GM23338 (cell line): ENCODE data around the gene SPHK1.

ENCODE experiments used
- CREB1 ChIP-seq: fragments of 250-450 bp; sonication (Bioruptor Pico); IDR thresholded peaks from 2 replicates; pipeline ENCODE4 v1.5.0; 2020; ENCODE audit warnings: low read depth, mild to moderate bottlenecking, moderate library complexity
- EZH2 ChIP-seq: fragments of 200-600 bp; sonication (generic); IDR thresholded peaks from one replicate; pipeline ENCODE4 v1.8.0; 2017; ENCODE audit warnings: antibody characterized with exemption, mild to moderate bottlenecking, low read depth; ENCODE audit not compliant: unreplicated experiment
- EZH2phosphoT487 ChIP-seq: fragments of 200-600 bp; sonication (generic); IDR thresholded peaks from one replicate; pipeline ENCODE4 v1.8.1; 2018; ENCODE audit warnings: antibody characterized with exemption; ENCODE audit not compliant: unreplicated experiment
- JUNB ChIP-seq: IDR thresholded peaks from one replicate; pipeline ENCODE4 v1.6.1; 2016; ENCODE audit warnings: antibody characterized with exemption; ENCODE audit not compliant: unreplicated experiment
- NANOG ChIP-seq: IDR thresholded peaks from 2 replicates; pipeline ENCODE4 v1.6.1; 2016; ENCODE audit warnings: antibody characterized with exemption, borderline replicate concordance
- POLR2AphosphoS5 ChIP-seq: IDR thresholded peaks from 2 replicates; pipeline ENCODE4 v1.6.1; 2016; ENCODE audit warnings: antibody characterized with exemption, low read depth
- STAT1 ChIP-seq: IDR thresholded peaks from one replicate; pipeline ENCODE4 v1.6.1; 2016; ENCODE audit warnings: antibody characterized with exemption; ENCODE audit not compliant: unreplicated experiment
- ZNF114 ChIP-seq: fragments of 250-450 bp; sonication (Bioruptor Pico); IDR thresholded peaks from 2 replicates; pipeline ENCODE4 v1.5.0; 2020; ENCODE audit warnings: mild to moderate bottlenecking, moderate library complexity
- ZNF331 ChIP-seq: fragments of 250-450 bp; sonication (Bioruptor Pico); IDR thresholded peaks from 2 replicates; pipeline ENCODE4 v1.5.0; 2020; ENCODE audit warnings: low read depth, mild to moderate bottlenecking, moderate library complexity
- TF ChIP-seq, protein P1 (sequence below), 2 experiments: fragments of 200-600 bp in 1 of 2; sonication (generic) in 1 of 2; conservative IDR thresholded peaks; 2 replicates each; pipeline versions ENCODE4 v1.5.1 to v1.6.1; 2016 to 2017; ENCODE audit warnings: antibody characterized with exemption in 2 of 2, low read depth in 2 of 2, mild to moderate bottlenecking in 2 of 2, moderate library complexity in 1 of 2
- TF ChIP-seq, protein P2 (sequence below): IDR thresholded peaks from one replicate; pipeline ENCODE4 v1.6.1; 2018; ENCODE audit warnings: antibody characterized with exemption; ENCODE audit not compliant: unreplicated experiment
- TF ChIP-seq, protein P3 (sequence below): IDR thresholded peaks from 2 replicates; pipeline ENCODE4 v1.6.1; 2016; ENCODE audit warnings: antibody characterized with exemption
- TF ChIP-seq, protein P4 (sequence below): fragments of 250-450 bp; sonication (Bioruptor Pico); IDR thresholded peaks from 2 replicates; pipeline ENCODE4 v1.5.0; 2020; ENCODE audit warnings: mild to moderate bottlenecking, moderate library complexity

DNA sequence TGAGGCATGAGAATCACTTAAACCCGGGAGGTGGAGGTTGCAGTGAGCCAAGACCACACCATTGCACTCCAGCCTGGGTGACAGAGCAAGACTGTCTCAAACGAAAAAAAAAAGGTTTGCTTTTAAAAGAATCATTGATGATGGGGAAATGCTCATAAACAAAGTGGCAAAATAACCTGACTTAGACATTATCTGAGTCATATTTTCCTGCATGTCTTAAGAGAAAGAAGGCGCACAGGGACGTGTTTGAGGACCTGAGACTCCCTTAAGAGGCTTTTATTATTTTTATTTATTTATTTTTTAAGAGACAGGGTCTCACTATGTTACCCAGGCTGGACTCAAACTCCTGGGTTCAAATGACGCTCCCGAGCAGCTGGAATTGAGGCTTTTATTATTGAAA, 25.0 kb upstream of the SPHK1 start:
- TF ChIP-seq, protein P1, sequence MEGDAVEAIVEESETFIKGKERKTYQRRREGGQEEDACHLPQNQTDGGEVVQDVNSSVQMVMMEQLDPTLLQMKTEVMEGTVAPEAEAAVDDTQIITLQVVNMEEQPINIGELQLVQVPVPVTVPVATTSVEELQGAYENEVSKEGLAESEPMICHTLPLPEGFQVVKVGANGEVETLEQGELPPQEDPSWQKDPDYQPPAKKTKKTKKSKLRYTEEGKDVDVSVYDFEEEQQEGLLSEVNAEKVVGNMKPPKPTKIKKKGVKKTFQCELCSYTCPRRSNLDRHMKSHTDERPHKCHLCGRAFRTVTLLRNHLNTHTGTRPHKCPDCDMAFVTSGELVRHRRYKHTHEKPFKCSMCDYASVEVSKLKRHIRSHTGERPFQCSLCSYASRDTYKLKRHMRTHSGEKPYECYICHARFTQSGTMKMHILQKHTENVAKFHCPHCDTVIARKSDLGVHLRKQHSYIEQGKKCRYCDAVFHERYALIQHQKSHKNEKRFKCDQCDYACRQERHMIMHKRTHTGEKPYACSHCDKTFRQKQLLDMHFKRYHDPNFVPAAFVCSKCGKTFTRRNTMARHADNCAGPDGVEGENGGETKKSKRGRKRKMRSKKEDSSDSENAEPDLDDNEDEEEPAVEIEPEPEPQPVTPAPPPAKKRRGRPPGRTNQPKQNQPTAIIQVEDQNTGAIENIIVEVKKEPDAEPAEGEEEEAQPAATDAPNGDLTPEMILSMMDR (conservative IDR thresholded peaks at IDR 0.05; ENCODE audit: low read depth in 2 of 2) = no peak
- TF ChIP-seq CREB1 (CRISPR knock-in tag) = no peak
- no peak for TF ChIP-seq STAT1
- no peak for TF ChIP-seq EZH2
- no peak for TF ChIP-seq EZH2phosphoT487
- TF ChIP-seq, protein P2, sequence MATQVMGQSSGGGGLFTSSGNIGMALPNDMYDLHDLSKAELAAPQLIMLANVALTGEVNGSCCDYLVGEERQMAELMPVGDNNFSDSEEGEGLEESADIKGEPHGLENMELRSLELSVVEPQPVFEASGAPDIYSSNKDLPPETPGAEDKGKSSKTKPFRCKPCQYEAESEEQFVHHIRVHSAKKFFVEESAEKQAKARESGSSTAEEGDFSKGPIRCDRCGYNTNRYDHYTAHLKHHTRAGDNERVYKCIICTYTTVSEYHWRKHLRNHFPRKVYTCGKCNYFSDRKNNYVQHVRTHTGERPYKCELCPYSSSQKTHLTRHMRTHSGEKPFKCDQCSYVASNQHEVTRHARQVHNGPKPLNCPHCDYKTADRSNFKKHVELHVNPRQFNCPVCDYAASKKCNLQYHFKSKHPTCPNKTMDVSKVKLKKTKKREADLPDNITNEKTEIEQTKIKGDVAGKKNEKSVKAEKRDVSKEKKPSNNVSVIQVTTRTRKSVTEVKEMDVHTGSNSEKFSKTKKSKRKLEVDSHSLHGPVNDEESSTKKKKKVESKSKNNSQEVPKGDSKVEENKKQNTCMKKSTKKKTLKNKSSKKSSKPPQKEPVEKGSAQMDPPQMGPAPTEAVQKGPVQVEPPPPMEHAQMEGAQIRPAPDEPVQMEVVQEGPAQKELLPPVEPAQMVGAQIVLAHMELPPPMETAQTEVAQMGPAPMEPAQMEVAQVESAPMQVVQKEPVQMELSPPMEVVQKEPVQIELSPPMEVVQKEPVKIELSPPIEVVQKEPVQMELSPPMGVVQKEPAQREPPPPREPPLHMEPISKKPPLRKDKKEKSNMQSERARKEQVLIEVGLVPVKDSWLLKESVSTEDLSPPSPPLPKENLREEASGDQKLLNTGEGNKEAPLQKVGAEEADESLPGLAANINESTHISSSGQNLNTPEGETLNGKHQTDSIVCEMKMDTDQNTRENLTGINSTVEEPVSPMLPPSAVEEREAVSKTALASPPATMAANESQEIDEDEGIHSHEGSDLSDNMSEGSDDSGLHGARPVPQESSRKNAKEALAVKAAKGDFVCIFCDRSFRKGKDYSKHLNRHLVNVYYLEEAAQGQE = no peak
- TF ChIP-seq POLR2AphosphoS5 = no peak
- TF ChIP-seq ZNF331 (CRISPR knock-in tag) = no peak
- no peak for TF ChIP-seq JUNB
- no peak for TF ChIP-seq ZNF114 (CRISPR knock-in tag)
- TF ChIP-seq, protein P3, sequence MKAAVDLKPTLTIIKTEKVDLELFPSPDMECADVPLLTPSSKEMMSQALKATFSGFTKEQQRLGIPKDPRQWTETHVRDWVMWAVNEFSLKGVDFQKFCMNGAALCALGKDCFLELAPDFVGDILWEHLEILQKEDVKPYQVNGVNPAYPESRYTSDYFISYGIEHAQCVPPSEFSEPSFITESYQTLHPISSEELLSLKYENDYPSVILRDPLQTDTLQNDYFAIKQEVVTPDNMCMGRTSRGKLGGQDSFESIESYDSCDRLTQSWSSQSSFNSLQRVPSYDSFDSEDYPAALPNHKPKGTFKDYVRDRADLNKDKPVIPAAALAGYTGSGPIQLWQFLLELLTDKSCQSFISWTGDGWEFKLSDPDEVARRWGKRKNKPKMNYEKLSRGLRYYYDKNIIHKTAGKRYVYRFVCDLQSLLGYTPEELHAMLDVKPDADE = no peak
- no peak for TF ChIP-seq NANOG
- TF ChIP-seq, protein P4, sequence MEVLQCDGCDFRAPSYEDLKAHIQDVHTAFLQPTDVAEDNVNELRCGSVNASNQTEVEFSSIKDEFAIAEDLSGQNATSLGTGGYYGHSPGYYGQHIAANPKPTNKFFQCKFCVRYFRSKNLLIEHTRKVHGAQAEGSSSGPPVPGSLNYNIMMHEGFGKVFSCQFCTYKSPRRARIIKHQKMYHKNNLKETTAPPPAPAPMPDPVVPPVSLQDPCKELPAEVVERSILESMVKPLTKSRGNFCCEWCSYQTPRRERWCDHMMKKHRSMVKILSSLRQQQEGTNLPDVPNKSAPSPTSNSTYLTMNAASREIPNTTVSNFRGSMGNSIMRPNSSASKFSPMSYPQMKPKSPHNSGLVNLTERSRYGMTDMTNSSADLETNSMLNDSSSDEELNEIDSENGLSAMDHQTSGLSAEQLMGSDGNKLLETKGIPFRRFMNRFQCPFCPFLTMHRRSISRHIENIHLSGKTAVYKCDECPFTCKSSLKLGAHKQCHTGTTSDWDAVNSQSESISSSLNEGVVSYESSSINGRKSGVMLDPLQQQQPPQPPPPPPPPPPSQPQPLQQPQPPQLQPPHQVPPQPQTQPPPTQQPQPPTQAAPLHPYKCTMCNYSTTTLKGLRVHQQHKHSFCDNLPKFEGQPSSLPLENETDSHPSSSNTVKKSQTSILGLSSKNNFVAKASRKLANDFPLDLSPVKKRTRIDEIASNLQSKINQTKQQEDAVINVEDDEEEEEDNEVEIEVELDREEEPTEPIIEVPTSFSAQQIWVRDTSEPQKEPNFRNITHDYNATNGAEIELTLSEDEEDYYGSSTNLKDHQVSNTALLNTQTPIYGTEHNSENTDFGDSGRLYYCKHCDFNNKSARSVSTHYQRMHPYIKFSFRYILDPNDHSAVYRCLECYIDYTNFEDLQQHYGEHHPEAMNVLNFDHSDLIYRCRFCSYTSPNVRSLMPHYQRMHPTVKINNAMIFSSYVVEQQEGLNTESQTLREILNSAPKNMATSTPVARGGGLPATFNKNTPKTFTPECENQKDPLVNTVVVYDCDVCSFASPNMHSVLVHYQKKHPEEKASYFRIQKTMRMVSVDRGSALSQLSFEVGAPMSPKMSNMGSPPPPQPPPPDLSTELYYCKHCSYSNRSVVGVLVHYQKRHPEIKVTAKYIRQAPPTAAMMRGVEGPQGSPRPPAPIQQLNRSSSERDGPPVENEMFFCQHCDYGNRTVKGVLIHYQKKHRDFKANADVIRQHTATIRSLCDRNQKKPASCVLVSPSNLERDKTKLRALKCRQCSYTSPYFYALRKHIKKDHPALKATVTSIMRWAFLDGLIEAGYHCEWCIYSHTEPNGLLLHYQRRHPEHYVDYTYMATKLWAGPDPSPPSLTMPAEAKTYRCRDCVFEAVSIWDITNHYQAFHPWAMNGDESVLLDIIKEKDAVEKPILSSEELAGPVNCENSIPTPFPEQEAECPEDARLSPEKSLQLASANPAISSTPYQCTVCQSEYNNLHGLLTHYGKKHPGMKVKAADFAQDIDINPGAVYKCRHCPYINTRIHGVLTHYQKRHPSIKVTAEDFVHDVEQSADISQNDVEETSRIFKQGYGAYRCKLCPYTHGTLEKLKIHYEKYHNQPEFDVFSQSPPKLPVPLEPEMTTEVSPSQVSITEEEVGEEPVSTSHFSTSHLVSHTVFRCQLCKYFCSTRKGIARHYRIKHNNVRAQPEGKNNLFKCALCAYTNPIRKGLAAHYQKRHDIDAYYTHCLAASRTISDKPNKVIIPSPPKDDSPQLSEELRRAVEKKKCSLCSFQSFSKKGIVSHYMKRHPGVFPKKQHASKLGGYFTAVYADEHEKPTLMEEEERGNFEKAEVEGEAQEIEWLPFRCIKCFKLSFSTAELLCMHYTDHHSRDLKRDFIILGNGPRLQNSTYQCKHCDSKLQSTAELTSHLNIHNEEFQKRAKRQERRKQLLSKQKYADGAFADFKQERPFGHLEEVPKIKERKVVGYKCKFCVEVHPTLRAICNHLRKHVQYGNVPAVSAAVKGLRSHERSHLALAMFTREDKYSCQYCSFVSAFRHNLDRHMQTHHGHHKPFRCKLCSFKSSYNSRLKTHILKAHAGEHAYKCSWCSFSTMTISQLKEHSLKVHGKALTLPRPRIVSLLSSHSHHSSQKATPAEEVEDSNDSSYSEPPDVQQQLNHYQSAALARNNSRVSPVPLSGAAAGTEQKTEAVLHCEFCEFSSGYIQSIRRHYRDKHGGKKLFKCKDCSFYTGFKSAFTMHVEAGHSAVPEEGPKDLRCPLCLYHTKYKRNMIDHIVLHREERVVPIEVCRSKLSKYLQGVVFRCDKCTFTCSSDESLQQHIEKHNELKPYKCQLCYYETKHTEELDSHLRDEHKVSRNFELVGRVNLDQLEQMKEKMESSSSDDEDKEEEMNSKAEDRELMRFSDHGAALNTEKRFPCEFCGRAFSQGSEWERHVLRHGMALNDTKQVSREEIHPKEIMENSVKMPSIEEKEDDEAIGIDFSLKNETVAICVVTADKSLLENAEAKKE = no peak
